Endothelial cell (in vitro differentiated cells): ENCODE data around the gene BMPER. TPM values are rescaled to one million over a fixed set of nuclear protein-coding genes. Genes with fewer than 3 reads are reported as not detected.

Experiments used
- DNase-seq: peaks from one replicate; pipeline ENCODE4 v3.0.0; 2021; ENCODE audit warnings: low spot score
- H3K27ac Mint-ChIP-seq: one replicate; pipeline ENCODE4 v1.8.0; 2021; ENCODE audit warnings: mixed read lengths, inconsistent platforms; ENCODE audit not compliant: unreplicated experiment
- H3K27me3 Mint-ChIP-seq: one replicate; pipeline ENCODE4 v1.8.0; 2021; ENCODE audit warnings: mild to moderate bottlenecking, moderate library complexity, mixed read lengths, inconsistent platforms; ENCODE audit not compliant: unreplicated experiment
- H3K36me3 Mint-ChIP-seq: one replicate; pipeline ENCODE4 v1.8.0; 2021; ENCODE audit warnings: mild to moderate bottlenecking, low read depth, mixed read lengths, inconsistent platforms; ENCODE audit not compliant: unreplicated experiment
- H3K4me1 Mint-ChIP-seq: one replicate; pipeline ENCODE4 v1.8.0; 2021; ENCODE audit warnings: mild to moderate bottlenecking, mixed read lengths, inconsistent platforms; ENCODE audit not compliant: unreplicated experiment
- H3K4me3 Mint-ChIP-seq: one replicate; pipeline ENCODE4 v1.8.0; 2021; ENCODE audit warnings: mild to moderate bottlenecking, mixed read lengths, inconsistent platforms; ENCODE audit not compliant: unreplicated experiment
- H3K9me3 Mint-ChIP-seq: one replicate; pipeline ENCODE4 v1.8.0; 2021; ENCODE audit warnings: mixed read lengths, inconsistent platforms; ENCODE audit not compliant: unreplicated experiment
- CTCF ChIP-seq: fragments of 200-600 bp; sonication (generic); IDR thresholded peaks from one replicate; pipeline ENCODE4 v1.5.0; 2021; ENCODE audit warnings: antibody characterized with exemption; ENCODE audit not compliant: unreplicated experiment
- total RNA-seq: library from RNA; stranded (reverse); fragmentation: NEBNext Ultra II Directional; extraction: Animal tissue kit (Norgen Biotek cat#: 25700); gene quantifications from one replicate; pipeline ENCODE4 v1.2.1, GENCODE V29; 2021; ENCODE audit not compliant: unreplicated experiment

The BMPER gene
- total RNA-seq, 1 donor from 2014 or later = 2.5 TPM

GRCh38 chr7:34043461-34044305 is 138.3 kb downstream of the BMPER start:
- DNase-seq = no peak
- Mint-ChIP-seq H3K9me3 (no peaks in the 10 kb centered on the region), H3K4me3 (no peak overlapping the region), H3K27ac (no peak overlapping the region), H3K4me1 (no peaks in the 10 kb centered on the region), H3K36me3 (no peaks in the 10 kb centered on the region), H3K27me3 (peaks cover 2% of the 10 kb centered on the region)
- no peak for TF ChIP-seq CTCF

- Mint-ChIP-seq H3K36me3 (no peaks in the 10 kb centered on the region), H3K4me3 (no peak overlapping the region), H3K9me3 (no peaks in the 10 kb centered on the region), H3K27me3 (peaks cover 2% of the 10 kb centered on the region), H3K27ac (no peak overlapping the region), H3K4me1 (no peaks in the 10 kb centered on the region)
- no peak for DNase-seq
- no peak for TF ChIP-seq CTCF
Observed at GRCh38 chr7:34044306-34044643, 138.9 kb downstream of the BMPER start.

GRCh38 chr7:34044734-34045353 is 139.5 kb downstream of the BMPER start:
- Mint-ChIP-seq H3K36me3 (no peaks in the 10 kb centered on the region), H3K27ac (no peak overlapping the region), H3K4me1 (no peaks in the 10 kb centered on the region), H3K9me3 (no peaks in the 10 kb centered on the region), H3K27me3 (peaks cover 2% of the 10 kb centered on the region), H3K4me3 (no peak overlapping the region)
- no peak for DNase-seq
- no peak for TF ChIP-seq CTCF

GRCh38 chr7:34048445-34048844 is 143.1 kb downstream of the BMPER start:
- H3K9me3 Mint-ChIP-seq = no peaks in the 10 kb centered on the region
- H3K27me3 Mint-ChIP-seq = peaks cover 2% of the 10 kb centered on the region
- TF ChIP-seq CTCF = no peak
- no peak overlapping the region for H3K4me3 Mint-ChIP-seq
- H3K36me3 Mint-ChIP-seq = no peaks in the 10 kb centered on the region
- no peak for DNase-seq
- no peaks in the 10 kb centered on the region for H3K4me1 Mint-ChIP-seq
- no peak overlapping the region for H3K27ac Mint-ChIP-seq

GRCh38 chr7:34054075-34054474 is 148.7 kb downstream of the BMPER start:
- Mint-ChIP-seq H3K36me3 (no peaks in the 10 kb centered on the region), H3K27me3 (no peaks in the 10 kb centered on the region)

More at GRCh38 chr7:34054075-34054474, 148.7 kb downstream of the BMPER start:
- Mint-ChIP-seq H3K4me1 (no peaks in the 10 kb centered on the region), H3K4me3 (no peak overlapping the region), H3K27ac (no peak overlapping the region), H3K9me3 (no peaks in the 10 kb centered on the region)
- no peak for DNase-seq
- no peak for TF ChIP-seq CTCF
